NCI-H146 (cell line): ENCODE results near the gene RARA.

Experiments
- DNase-seq: peaks from one replicate; lab custom pipeline; 2025; lab: John Stamatoyannopoulos, UW

Gene RARA

DNA sequence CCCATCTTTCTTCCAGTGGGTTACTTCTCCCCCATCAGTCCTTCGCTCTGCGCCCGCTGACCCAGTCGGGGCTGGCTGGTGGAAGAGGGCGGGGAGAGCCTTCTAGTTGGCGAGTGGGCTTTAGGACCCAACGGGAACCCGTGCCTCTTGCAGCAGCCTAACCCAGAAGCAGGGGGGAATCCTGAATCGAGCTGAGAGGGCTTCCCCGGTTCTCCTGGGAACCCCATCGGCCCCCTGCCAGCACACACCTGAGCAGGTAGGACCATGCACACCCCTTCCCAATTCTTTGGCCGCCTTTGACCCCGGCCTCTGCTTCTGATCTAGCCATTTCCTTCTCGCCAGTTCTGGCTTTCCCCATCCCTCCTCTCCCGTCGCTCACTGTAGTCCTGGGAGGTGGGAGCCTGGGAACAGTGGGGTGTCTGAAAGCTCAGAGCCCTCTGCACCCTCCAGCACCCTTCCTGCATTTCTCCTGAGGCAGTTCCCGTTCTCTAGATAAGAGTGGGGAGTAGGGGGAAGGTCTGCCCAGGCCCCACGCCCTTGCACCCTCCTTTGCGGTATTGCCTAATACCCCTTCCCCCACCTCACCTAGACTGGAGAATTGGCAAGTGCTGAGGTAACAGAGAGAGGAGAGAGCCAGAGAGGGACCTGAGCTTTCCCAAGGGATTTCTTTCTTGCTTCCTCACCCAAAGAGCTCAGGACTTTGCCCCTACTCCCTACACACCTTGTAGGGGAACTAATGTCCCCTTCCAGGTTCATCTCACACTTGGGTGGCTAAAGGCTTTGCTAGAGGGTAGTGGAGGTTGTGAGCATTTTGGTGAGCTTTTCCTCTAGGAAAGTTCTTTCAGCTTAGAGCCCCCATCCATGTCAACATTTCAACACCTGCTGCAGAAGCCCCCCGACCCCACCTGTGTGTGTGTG lies at the start of gene RARA:
TSS of gene RARA (plus strand) at position 150 of the 918 bp plus-strand sequence. CDS start 22,039 bp downstream, outside the sequence.
- DNase-seq: peak; percentile 33

DNA sequence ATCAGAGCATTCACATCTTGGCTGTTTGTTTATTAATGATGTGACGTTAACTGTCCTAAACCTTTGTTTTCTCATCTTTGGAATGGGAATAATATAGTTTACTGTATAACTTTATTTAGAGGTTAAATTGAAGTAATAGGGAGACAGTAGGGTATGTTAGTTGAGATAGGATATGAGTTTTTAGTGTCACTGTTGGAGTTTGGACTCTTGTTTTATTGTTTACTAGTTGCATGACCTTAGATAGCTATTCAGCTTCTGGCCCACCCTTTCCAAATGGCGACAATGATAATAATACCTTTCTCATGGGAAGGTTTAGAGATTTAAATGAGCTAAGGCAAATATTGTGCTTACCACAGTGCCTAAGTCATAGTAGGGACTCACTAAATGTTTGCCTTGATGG lies 49.5 kb upstream of the RARA start:
- DNase-seq: no peak

DNA sequence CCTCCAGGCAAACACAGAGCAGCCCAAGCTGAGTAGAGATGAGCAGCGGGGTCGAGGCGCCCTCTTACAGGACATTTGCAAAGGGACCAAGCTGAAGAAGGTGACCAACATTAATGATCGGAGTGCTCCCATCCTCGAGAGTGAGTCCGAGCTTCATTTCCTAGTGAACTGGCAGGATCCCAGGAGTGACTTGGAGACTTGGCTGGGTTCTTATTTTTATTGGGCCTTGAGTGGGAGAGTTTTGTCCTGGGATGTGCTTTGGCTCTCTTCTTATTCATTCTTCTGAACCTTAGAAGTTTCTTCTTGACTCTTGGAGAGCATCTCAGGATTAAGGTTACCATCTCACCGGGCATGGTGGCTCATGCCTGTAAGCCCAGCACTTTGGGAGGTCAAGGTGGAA lies 48.5 kb upstream of the RARA start:
- DNase-seq: no peak

DNA sequence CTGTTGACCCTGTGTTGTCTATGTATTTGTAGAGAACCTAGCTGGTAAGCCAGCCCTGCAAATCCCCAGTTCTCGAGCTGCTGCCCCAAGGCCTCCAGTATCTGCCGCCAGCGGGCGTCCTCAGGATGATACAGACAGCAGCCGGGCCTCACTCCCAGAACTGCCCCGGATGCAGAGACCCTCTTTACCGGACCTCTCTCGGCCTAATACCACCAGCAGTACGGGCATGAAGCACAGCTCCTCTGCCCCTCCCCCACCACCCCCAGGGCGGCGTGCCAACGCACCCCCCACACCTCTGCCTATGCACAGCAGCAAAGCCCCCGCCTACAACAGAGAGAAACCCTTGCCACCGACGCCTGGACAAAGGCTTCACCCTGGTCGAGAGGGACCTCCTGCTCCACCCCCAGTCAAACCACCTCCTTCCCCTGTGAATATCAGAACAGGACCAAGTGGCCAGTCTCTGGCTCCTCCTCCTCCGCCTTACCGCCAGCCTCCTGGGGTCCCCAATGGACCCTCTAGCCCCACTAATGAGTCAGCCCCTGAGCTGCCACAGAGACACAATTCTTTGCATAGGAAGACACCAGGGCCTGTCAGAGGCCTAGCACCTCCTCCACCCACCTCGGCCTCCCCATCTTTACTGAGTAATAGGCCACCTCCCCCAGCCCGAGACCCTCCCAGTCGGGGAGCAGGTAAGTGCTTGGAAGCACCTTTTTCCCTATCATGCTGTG lies 44.4 kb upstream of the RARA start:
- DNase-seq: no peak

DNA sequence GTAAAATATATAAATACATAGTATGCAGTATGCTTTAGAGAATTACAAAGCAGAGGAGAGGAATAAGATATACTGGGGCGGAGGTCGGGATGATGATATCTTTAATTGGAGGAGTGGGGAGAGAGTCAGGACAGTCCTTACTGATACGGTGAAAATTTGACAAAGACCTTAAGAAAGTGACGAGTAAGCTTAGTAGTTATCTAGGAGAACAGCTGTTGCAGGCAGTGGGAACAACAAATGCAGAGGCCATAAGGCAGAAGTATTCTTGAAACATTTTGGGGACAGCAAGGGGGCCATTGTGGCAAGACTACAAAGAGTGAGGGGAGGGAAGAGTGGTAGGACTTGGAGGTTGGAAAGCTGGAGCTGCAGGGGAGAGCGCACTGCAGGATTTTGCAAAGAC lies 43.6 kb upstream of the RARA start:
- no peak for DNase-seq

DNA sequence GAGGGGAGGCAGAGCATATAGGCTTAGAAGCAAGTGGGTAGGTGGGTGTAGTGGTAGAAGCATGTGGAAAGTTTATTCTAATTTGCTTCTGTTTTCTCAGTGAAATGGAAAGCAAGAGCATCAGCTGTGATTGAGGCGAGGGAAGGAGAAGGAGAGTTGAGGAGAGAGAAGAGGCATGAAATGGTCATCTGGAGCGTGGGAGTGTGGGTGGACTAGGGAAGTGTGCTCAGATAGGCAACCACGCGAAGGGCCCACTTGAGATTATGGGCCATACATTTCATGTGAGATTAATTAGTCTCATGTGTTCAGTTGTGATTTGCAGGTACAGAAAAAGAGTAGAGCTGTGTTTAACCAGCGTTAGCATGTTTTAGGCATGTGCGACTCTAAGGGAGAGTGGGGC lies 42.1 kb upstream of the RARA start:
- DNase-seq: no peak

DNA sequence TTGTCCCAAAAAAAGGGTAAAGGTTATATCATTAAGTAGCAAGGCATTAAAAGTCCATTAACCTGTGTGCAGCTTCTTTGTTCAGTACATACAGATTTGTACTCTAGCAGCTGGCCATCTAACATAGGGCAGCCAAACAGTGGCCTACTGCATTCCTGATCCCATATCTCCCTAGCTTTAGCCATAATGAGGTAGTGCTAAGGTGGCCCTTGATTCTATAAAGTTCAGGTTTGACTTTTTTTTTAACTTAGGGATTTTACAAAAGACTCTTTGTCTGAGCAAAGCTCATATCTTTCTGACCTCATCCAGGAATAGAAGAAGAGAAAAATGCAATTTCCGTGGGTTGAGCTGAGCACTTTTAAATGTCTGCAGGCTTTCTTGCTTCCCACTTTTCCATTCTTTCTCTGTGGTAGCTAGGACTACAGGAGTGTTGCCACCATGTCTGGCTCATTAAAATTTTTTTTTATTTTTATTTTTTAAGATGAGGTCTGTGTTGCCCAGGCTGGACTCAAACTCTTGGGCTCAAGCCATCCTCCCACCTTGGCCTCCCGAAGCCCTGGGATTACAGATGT lies 40.8 kb upstream of the RARA start:
- DNase-seq: no peak

DNA sequence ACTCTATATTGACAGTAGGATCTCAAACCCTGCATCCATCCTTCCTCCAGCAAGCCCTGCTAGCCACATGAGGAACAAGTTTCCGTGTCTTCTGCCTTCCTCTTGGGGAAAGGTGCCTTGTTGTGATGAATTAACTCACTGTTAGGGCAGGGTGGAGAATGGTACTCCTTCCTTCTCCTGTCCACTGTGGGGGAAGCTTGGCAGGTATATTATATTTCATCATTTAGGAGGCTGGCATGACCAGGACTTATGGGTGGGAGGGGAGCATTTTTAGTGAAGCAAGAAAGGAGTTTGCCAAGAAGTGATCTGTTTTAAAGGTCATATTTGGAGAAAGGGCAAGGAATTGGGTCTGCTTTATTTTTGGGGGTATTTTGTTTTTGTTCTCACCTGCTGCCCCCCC lies 30.6 kb upstream of the RARA start:
- no peak for DNase-seq

DNA sequence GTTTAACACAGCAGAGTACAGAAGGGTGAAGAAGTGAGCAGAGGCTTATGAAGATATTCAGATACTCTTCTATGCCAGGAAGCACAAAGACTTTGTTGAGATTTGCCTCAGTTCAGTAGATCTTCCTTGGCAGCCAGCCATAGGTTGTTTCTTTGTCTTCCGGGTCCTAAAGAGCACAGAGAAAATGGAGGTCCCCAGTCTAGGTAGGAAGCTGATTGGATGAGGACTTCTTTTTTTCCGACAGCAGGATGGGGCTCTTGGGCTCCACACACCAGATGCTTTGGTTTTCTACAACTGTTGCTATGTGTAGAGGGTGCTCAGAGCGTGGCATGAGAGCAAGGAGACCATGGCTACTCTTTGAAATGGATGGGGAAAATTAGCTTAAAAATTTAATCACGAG lies 29.6 kb upstream of the RARA start:
- DNase-seq: no peak

DNA sequence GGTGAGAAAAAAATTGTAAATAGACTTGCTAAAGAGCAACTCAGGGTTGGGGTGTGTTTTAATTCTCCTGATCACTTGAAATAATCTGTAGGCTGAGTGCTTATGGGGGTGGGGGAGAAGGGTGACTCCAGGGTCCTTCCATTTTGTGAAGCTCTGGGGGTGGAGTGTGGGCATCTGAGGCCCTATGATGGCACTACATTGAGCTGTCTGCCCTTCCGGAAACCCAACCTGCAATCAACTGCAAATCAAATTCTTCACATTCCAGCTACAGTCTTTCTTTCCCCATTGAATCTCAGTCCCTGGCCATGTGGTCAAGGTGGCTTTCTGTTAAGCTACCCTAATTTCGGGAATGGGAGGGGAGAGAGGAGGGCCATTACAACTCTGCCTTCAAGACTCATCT lies 27.3 kb upstream of the RARA start:
- no peak for DNase-seq

DNA sequence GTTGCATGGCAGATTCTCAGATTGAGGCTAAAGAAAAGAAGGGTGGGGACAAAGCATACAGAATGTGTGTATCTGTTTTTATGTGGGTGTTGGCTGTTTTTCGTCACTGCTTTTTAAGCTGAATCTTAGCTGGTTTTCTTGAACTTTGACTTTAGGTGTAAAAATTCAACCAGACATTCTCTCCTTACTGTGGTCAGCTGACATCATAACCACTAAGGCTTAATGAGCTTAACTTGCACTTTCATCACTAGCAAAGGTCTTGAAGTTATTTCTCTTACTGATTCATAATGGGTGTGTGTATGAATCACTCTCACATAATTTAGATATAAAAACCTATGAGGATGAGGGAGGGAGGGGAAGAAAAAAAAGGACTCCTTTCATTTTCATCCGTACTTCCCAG lies 25.3 kb upstream of the RARA start:
- DNase-seq: no peak

DNA sequence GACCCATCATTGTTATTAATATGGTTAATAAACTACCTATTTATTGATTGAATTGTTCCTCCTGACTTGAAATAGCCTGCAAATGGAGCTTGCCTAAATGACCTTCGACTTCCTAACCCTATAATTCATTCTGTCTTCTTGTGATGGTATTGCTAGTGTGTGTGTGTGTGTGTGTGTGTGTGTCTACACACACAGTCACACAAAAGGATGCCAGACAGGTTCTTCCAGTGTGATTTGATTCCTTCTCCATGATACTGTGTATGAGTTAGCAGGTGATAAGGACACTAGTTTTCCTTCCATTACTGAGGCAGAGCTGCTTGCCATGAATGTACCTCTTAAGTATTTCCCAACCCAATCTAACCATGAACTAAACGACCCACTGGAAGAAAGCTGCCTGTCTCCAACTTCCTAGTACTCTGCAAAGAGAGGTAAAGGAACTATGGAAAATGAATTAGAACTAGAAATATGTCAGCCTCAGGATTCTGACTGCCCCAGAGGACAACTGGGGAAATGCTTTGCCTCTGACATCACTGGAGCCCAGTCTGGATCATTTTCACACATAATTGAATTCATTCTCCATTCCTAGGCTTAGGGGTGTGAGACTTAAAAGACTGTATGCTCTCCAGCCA lies 24.8 kb upstream of the RARA start:
- DNase-seq: no peak

DNA sequence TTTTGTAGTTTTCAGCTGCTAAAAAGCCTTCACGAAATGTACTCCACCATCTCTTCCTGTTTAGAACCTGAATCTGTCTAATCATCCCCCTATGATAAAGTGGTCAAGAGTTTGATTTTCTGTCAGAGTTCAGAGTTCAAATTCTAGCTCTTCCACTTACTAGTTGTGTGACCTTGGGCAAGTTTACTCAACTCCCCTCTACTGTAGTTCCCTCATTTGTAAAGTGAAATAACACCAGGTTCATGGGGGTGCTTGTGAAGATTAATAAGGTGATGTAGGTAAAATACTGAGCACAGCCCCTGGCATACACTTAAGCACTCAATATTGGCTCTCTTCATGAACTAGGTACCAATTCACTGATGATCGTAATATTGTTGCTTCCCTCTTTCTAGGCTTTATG lies 22.5 kb upstream of the RARA start:
- no peak for DNase-seq

DNA sequence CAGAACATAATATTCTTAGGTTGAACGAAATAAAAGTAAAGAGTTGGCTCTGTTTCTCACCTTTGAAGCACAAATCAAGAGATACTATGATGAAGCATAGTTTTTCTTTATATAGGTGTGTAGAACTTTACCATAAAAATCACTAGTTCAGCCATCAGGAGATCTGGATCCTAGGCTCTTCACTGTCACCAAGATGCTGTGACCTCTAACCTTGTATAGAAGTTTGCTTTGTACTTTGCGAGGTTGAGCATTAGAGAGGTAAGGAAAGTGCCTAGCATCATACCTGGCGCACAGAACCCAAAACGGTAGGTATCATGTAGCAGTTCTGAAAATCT lies 21.9 kb upstream of the RARA start:
- DNase-seq: no peak

DNA sequence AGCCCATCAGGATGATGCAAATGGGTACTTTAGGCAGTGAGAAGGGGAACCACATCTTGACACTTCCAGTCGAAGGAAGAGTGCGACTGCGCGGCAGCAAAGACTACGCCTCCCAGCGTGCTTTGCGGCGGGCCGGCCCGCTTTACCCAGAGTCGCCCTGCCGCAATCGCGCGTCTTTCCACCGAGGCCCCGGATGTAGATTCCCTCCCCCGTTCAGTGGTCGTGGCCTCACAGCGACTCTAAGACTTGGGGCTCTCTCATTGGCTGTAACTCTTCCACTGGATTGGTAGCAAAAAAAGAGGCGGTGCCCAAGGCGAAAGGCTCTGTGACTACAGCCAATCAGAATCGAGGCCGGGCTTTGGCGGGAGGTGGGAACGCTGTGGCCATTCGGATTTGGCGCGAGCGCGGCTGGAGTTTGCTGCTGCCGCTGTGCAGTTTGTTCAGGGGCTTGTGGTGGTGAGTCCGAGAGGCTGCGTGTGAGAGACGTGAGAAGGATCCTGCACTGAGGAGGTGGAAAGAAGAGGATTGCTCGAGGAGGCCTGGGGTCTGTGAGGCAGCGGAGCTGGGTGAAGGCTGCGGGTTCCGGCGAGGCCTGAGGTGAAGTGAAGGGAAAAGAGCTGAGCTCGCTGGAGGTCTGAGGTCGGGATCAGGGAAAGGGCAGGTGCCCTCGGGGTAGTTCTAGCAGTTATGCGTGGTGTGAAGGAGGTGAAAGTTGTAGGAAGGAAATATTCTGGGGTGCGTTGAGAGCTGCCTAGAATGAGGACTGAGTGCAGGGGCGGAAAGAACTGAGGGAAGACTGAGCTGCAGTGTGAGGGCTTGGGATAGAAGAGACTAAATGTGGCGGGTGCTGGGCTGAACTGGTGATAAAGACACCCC lies 21.2 kb upstream of the RARA start, which contains the start of gene CDC6:
TSS of gene CDC6 (plus strand) at position 386 of the 876 bp plus-strand sequence. CDS start 1,542 bp downstream, outside the sequence.
- peak; percentile 99 for DNase-seq

DNA sequence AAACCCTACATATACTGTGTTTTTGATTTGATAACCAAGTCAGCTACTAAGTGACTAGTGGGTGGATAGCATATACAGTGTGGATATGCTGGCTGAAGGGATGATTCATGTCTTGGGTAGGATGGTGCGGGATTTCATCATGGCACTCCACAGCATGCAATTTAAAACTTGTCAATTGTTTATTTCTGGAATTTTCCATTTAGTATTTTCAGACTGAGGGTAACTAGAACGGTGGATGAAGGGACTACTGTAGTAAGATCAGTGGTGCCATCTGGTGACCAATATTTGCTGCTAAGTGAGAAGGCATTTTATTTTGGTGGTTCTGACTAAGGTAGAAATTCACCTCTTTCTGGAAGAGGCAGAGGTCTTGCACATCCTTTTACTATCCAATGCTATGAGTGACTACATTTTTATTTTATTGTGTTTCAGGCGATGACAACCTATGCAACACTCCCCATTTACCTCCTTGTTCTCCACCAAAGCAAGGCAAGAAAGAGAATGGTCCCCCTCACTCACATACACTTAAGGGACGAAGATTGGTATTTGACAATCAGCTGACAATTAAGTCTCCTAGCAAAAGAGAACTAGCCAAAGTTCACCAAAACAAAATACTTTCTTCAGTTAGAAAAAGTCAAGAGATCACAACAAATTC lies 18.2 kb upstream of the RARA start:
- peak; percentile 13 for DNase-seq

DNA sequence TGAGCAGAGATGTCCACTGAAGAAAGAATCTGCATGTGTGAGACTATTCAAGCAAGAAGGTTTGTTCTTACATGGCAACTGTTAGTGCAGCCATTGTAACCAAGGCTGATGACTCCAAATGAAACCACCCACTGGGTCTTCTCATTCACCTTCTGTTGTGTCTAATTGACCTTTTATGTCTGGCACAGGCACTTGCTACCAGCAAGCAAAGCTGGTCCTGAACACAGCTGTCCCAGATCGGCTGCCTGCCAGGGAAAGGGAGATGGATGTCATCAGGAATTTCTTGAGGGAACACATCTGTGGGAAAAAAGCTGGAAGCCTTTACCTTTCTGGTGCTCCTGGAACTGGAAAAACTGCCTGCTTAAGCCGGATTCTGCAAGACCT lies 17.7 kb upstream of the RARA start:
- no peak for DNase-seq

DNA sequence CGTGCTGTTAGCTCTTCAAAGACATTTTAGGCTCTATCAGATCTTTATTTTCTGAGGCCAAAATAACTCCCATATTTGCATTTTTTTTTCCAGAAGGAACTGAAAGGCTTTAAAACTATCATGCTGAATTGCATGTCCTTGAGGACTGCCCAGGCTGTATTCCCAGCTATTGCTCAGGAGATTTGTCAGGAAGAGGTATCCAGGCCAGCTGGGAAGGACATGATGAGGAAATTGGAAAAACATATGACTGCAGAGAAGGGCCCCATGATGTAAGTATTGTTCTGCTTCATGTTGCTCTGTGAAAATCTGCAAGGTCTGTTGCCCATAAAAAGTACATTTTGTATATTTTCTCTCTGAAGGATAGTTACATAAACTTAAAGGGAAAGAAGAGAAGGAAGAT lies 15.6 kb upstream of the RARA start:
- DNase-seq: no peak

DNA sequence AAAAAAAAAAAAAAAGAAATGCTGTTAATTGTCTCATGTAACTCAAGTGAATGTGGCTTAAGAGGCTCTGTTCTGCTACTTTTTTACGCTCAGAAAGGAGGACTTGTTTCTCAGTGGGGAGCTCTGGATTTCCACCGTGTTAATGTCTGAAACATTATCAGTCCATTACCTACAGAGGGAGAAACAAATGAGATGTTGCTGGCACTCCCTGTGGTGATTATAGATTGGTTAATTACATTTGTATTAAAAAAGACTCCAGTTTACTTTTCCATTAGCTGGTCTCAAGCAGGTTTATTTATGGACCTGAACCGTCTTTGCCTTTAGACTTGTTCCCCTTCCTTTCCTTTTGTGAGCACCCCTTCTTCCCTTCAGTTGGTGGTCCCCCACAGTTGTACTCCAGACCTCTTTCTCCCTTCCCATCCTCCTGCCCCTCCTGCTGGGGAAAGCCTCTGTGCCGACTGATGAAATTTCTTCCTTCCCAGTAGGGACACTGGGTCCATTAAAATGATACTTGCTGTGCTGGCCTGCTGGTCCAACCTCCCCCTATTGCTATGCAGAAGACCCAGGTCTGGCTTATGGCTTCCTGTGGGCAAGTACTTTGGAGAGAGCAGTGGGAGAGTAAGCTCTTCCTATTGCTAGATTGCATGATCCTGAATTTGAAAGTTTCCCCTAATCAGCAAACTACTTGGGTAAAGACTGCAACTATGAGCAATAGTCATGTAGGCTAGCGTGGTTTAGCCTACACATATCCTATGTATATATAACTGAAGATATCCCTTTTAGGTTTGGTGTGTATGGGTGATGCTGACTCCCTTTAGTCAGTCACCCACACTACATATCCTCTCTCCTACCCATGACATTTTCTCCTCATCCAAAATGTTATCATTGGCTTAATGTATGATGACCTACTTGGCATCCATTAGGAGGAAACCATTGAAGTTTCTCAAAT lies 13.2 kb upstream of the RARA start:
- DNase-seq: peak; percentile 78

DNA sequence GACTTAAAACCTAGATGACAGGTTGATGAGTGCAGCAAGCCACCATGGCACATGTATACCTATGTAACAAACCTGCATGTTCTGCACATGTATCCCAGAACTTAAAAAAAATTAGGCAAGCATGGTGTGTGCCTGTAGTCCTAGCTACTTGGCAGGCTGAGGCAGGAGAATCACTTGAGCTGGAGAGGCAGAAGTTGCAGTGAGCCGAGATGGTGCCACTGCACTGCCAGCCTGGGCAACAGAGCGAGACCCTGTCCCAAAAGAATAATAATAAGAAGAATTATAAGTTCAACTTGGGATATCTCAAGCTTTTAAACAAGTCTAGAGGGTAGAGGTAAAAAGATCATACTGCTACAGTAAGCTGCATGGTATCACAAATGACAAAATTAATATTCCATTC lies 11.5 kb upstream of the RARA start:
- no peak for DNase-seq
